Heart left ventricle (tissue), 13 donors: ENCODE measurements around the gene CASP8.
"Not testable (repeated sequence)": the region's sequence is repeated elsewhere in the genome, so short reads cannot be mapped to it uniquely, and the experiment has no call there.

ENCODE experiments used
- CTCF ChIP-seq, 12 donors: fragments of 200-600 bp; sonication (generic) in 4 of 12; IDR thresholded peaks; one replicate each; pipeline versions ENCODE4 v1.5.0 to v1.8.0; 2018 to 2022; ENCODE audit warnings: antibody characterized with exemption in 12 of 12, mild to moderate bottlenecking in 5 of 12
- POLR2A ChIP-seq, 2 donors: fragments of 450-650 bp; IDR thresholded peaks; one replicate each; pipeline ENCODE4 v1.6.1; 2017; ENCODE audit warnings: antibody characterized with exemption in 2 of 2, mild to moderate bottlenecking in 2 of 2, moderate library complexity in 2 of 2
- donor health status: ischemic (EF 13 %, LVEDD 7.1; RV severe dilation, severe dysfunction).
- donor health status: DM: no; HTN: yes; CAD: no.
- donor health status: DM: no; HTN: no; CAD: no.
- donor health status: ischemic (EF 25% LVEDD 6.9; RV normal size, moderate dysfunction).
- donor health status: ischemic (EF 25% LVEDD 5.7; RV mildly dilated, moderate dysfunction).
- donor health status: ischemic (EF 35%, LVEDD 5.7; RV mildly dilated, moderate dysfunction).
- donor health status: nonischemic (EF 11% LVEDD 7.7; RV severe dilation, severe dysfunction).
- donor health status: DM: yes; HTN: yes; CAD: no.
- donor health status: PGD.
- donor health status: ischemic (EF 29% LVEDD 5.4; RV normal size, mild dysfunction).
- donor health status: nonischemic (EF 23%, LVEDD 6.1; RV moderate dilation, normal function).

- TF ChIP-seq CTCF, POLR2A (IDR thresholded peaks at IDR 0.05): not testable (repeated sequence)
Observed at GRCh38 chr2:201239167-201239935, 21.0 kb upstream of the CASP8 start.
